WI38 (cell line): ENCODE data around the gene TMTC2.

ENCODE experiments used
- H3K4me3 ChIP-seq: 2 replicates; pipeline ENCODE4 v1.5.1; 2011; ENCODE audit warnings: low read depth, mild to moderate bottlenecking, control low read depth, low read length
- CTCF ChIP-seq: IDR thresholded peaks from 2 replicates; pipeline ENCODE4 v1.5.1; 2012; ENCODE audit warnings: low read depth, mild to moderate bottlenecking, control low read depth, low read length

Gene TMTC2

GRCh38 chr12:83046019-83046418 is 359.3 kb downstream of the TMTC2 start:
- no peak overlapping the region for H3K4me3 ChIP-seq
- no peak for TF ChIP-seq CTCF

- no peak overlapping the region for H3K4me3 ChIP-seq
- TF ChIP-seq CTCF, result no peak
Observed at GRCh38 chr12:83049306-83049705, 362.6 kb downstream of the TMTC2 start.

GRCh38 chr12:83052890-83053541 is 366.3 kb downstream of the TMTC2 start:
- H3K4me3 ChIP-seq, result no peak overlapping the region
- no peak for TF ChIP-seq CTCF

GRCh38 chr12:83057436-83057835 is 370.7 kb downstream of the TMTC2 start:
- TF ChIP-seq CTCF, result no peak
- no peak overlapping the region for H3K4me3 ChIP-seq

GRCh38 chr12:83059107-83059506 is 372.4 kb downstream of the TMTC2 start:
- TF ChIP-seq CTCF, result no peak
- no peak overlapping the region for H3K4me3 ChIP-seq

- no peak for TF ChIP-seq CTCF
- no peak overlapping the region for H3K4me3 ChIP-seq
Observed at GRCh38 chr12:83065562-83065961, 378.9 kb downstream of the TMTC2 start.

GRCh38 chr12:83067981-83068380 is 381.3 kb downstream of the TMTC2 start:
- no peak overlapping the region for H3K4me3 ChIP-seq
- TF ChIP-seq CTCF, result no peak
